ENCODE measurements around the gene TOPBP1.

GRCh38 chr3:133573629-133574194 is 88.0 kb downstream of the TOPBP1 start, which contains the start of gene CDV3:
- TF ChIP-seq CTCF (IDR thresholded peaks at IDR 0.05): peak in 1 of 3 experiments; percentile 10
- TF ChIP-seq POLR2A (IDR thresholded peaks at IDR 0.05; ENCODE audit: low read depth): peak; percentile 75

All from esophagus muscularis mucosa (tissue), 3 donors.